Measurements from ENCODE around the gene GMDS. TPM values are rescaled to one million over a fixed set of nuclear protein-coding genes. Genes with fewer than 3 reads are reported as not detected.

GMDS gene
- total RNA-seq, 6 experiments from 2014 or later: 13.2 to 18.0 (median 14.7) TPM

- Mint-ChIP-seq H3K4me3 (no peak overlapping the region), H3K36me3 (ENCODE audit: low read depth) (peaks cover 7% of the 10 kb centered on the region; the same call in 1 of the 2 replicates), H3K4me1 (ENCODE audit: low read depth) (peaks cover 7% of the 10 kb centered on the region), H3K9me3 (0 out of 2 replicates have a peak, but pooled peaks cover 3% of the 10 kb centered on the region), H3K27ac (no peak overlapping the region), H3K27me3 (ENCODE audit: insufficient read depth) (no peaks in the 10 kb centered on the region)
- DNase-seq: no peak
- TF ChIP-seq CTCF (IDR thresholded peaks at IDR 0.05): no peak
Measured at GRCh38 chr6:2081155-2082138, 164.0 kb downstream of the GMDS start.

GRCh38 chr6:2078888-2079287 is 166.5 kb downstream of the GMDS start:
- H3K27ac Mint-ChIP-seq: no peak overlapping the region
- no peaks in the 10 kb centered on the region for H3K27me3 Mint-ChIP-seq (ENCODE audit: insufficient read depth)
- H3K4me1 Mint-ChIP-seq (ENCODE audit: low read depth): no peaks in the 10 kb centered on the region
- 0 out of 2 replicates have a peak, but pooled peaks cover 3% of the 10 kb centered on the region for H3K9me3 Mint-ChIP-seq
- DNase-seq: no peak
- peaks cover 7% of the 10 kb centered on the region; the same call in 1 of the 2 replicates for H3K36me3 Mint-ChIP-seq (ENCODE audit: low read depth)
- TF ChIP-seq CTCF (IDR thresholded peaks at IDR 0.05): no peak
- H3K4me3 Mint-ChIP-seq: no peak overlapping the region

GRCh38 chr6:2077826-2078225 is 167.6 kb downstream of the GMDS start:
- no peak overlapping the region for H3K27ac Mint-ChIP-seq
- DNase-seq: no peak
- peaks cover 7% of the 10 kb centered on the region; the same call in 1 of the 2 replicates for H3K36me3 Mint-ChIP-seq (ENCODE audit: low read depth)
- no peaks in the 10 kb centered on the region for H3K4me1 Mint-ChIP-seq (ENCODE audit: low read depth)
- no peak overlapping the region for H3K4me3 Mint-ChIP-seq
- H3K27me3 Mint-ChIP-seq (ENCODE audit: insufficient read depth): no peaks in the 10 kb centered on the region
- no peak for TF ChIP-seq CTCF (IDR thresholded peaks at IDR 0.05)
- 0 out of 2 replicates have a peak, but pooled peaks cover 3% of the 10 kb centered on the region for H3K9me3 Mint-ChIP-seq

GRCh38 chr6:2073476-2073875 is 171.9 kb downstream of the GMDS start:
- H3K4me1 Mint-ChIP-seq (ENCODE audit: low read depth): no peaks in the 10 kb centered on the region
- no peak overlapping the region for H3K4me3 Mint-ChIP-seq
- no peak for DNase-seq
- H3K9me3 Mint-ChIP-seq: peaks cover 4% of the 10 kb centered on the region
- H3K27ac Mint-ChIP-seq: no peak overlapping the region
- H3K27me3 Mint-ChIP-seq (ENCODE audit: insufficient read depth): no peaks in the 10 kb centered on the region; the same call in 1 of the 2 replicates
- no peaks in the 10 kb centered on the region; the same call in 1 of the 2 replicates for H3K36me3 Mint-ChIP-seq (ENCODE audit: low read depth)
- TF ChIP-seq CTCF (IDR thresholded peaks at IDR 0.05): no peak

- no peak for DNase-seq
- TF ChIP-seq CTCF (IDR thresholded peaks at IDR 0.05): no peak
- Mint-ChIP-seq H3K4me3 (no peak overlapping the region), H3K27ac (no peak overlapping the region), H3K27me3 (ENCODE audit: insufficient read depth) (no peaks in the 10 kb centered on the region; the same call in 1 of the 2 replicates), H3K9me3 (peaks cover 4% of the 10 kb centered on the region), H3K4me1 (ENCODE audit: low read depth) (no peaks in the 10 kb centered on the region), H3K36me3 (ENCODE audit: low read depth) (no peaks in the 10 kb centered on the region; the same call in 1 of the 2 replicates)
Measured at GRCh38 chr6:2072453-2072852, 173.0 kb downstream of the GMDS start.
